HepG2 (cell line): ENCODE data around the gene GRIN2C. TPM values are rescaled to one million over a fixed set of nuclear protein-coding genes. Genes with fewer than 3 reads are reported as not detected.

Experiments used
- ATF6 ChIP-seq: sonication (generic); formaldehyde crosslinking; conservative IDR thresholded peaks from 2 replicates; pipeline ENCODE4 v1.4.0; 2020; ENCODE audit warnings: missing genetic modification reagents
- DRAP1 ChIP-seq: IDR thresholded peaks from 2 replicates; pipeline ENCODE4 v1.6.1; 2016; ENCODE audit warnings: missing genetic modification reagents, missing compliant biosample characterization
- EHMT2 ChIP-seq: fragments of 200-600 bp; sonication (generic); IDR thresholded peaks from 2 replicates; pipeline ENCODE4 v1.7.0; 2017; ENCODE audit warnings: antibody characterized with exemption, low read depth, low read length, borderline replicate concordance
- FIP1L1 ChIP-seq: fragments of 200-400 bp; formaldehyde crosslinking; IDR thresholded peaks from 2 replicates; pipeline ENCODE4 v1.6.1; 2018; ENCODE audit warnings: low read depth, mild to moderate bottlenecking, low read length, moderate library complexity, borderline replicate concordance; ENCODE audit not compliant: insufficient read depth
- FOSL2 ChIP-seq: sonication (generic); formaldehyde crosslinking; IDR thresholded peaks from 2 replicates; pipeline ENCODE4 v1.4.0; 2020; ENCODE audit warnings: missing genetic modification reagents
- HNF1B ChIP-seq: sonication (generic); formaldehyde crosslinking; IDR thresholded peaks from 2 replicates; pipeline ENCODE4 v1.5.1; 2020; ENCODE audit warnings: mild to moderate bottlenecking, moderate library complexity, missing genetic modification reagents
- MTERF4 ChIP-seq: sonication (generic); formaldehyde crosslinking; IDR thresholded peaks from 2 replicates; pipeline ENCODE4 v1.8.0; 2023; ENCODE audit warnings: mild to moderate bottlenecking, missing genetic modification reagents
- NFKB2 ChIP-seq: sonication (generic); formaldehyde crosslinking; IDR thresholded peaks from 2 replicates; pipeline ENCODE4 v1.4.0; 2020; ENCODE audit warnings: missing genetic modification reagents, borderline replicate concordance
- RORA ChIP-seq: sonication (generic); formaldehyde crosslinking; IDR thresholded peaks from 2 replicates; pipeline ENCODE4 v1.5.0; 2020; ENCODE audit warnings: mild to moderate bottlenecking, missing genetic modification reagents, moderate library complexity
- SIN3B ChIP-seq: fragments of 150-350 bp; IDR thresholded peaks from 2 replicates; pipeline ENCODE4 v1.6.1; 2014; ENCODE audit warnings: low read length
- ZBTB33 ChIP-seq: sonication (generic); formaldehyde crosslinking; IDR thresholded peaks from 2 replicates; pipeline ENCODE4 v1.4.0; 2020; ENCODE audit warnings: missing genetic modification reagents
- ZHX1 ChIP-seq: sonication (generic); formaldehyde crosslinking; IDR thresholded peaks from 2 replicates; pipeline ENCODE4 v1.8.1; 2022; ENCODE audit warnings: low read depth, mild to moderate bottlenecking, missing genetic modification reagents
- ZNF101 ChIP-seq: sonication (generic); formaldehyde crosslinking; IDR thresholded peaks from 2 replicates; pipeline ENCODE4 v1.4.0; 2020; ENCODE audit warnings: mild to moderate bottlenecking, low read depth, missing genetic modification reagents, borderline replicate concordance
- ZNF256 ChIP-seq: sonication (generic); formaldehyde crosslinking; conservative IDR thresholded peaks from 2 replicates; pipeline ENCODE4 v1.4.0; 2020; ENCODE audit warnings: missing genetic modification reagents
- ZNF264 ChIP-seq: sonication (generic); formaldehyde crosslinking; IDR thresholded peaks from 2 replicates; pipeline ENCODE4 v1.4.0; 2020; ENCODE audit warnings: missing genetic modification reagents
- ZNF776 ChIP-seq: sonication (generic); formaldehyde crosslinking; IDR thresholded peaks from 2 replicates; pipeline ENCODE4 v1.4.0; 2020; ENCODE audit warnings: mild to moderate bottlenecking, missing genetic modification reagents
- ZNF780A ChIP-seq: sonication (generic); formaldehyde crosslinking; IDR thresholded peaks from 2 replicates; pipeline ENCODE4 v1.8.0; 2022; ENCODE audit warnings: mild to moderate bottlenecking, missing genetic modification reagents, moderate library complexity
- ZNF841 ChIP-seq: sonication (generic); formaldehyde crosslinking; IDR thresholded peaks from 2 replicates; pipeline ENCODE4 v1.8.1; 2023; ENCODE audit warnings: missing genetic modification reagents, borderline replicate concordance
- polyA plus RNA-seq, 8 experiments: library from polyadenylated mRNA; depleted of rRNA in 3 of 8; stranded (reverse) in 7 of 8; unstranded in 1 of 8; fragments of >200 nt; fragmentation: Illumina TruSeq in 4 of 8; extraction: Trizol in 4 of 8; gene quantifications; 2 replicates each; pipeline versions ENCODE4 v1.2.1 to v1.2.3, GENCODE V29; 2011 to 2016; ENCODE audit warnings: low read depth in 4 of 8, missing spikeins in 1 of 8, mixed read lengths in 1 of 8; ENCODE audit not compliant: insufficient read depth in 1 of 8
- total RNA-seq, 5 experiments: library from RNA; depleted of rRNA; stranded (reverse); fragments of >200 nt; fragmentation: Illumina TruSeq; extraction: Trizol; gene quantifications; 2 replicates each; pipeline ENCODE4 v1.2.3, GENCODE V29; 2016; ENCODE audit warnings: low read depth in 1 of 5

GRIN2C gene
- total and polyA plus RNA-seq, 2 of the 13 experiments (the other 11 are each of a cell fraction or from before 2014, with no cell fraction given): 0.03 to 0.11 TPM

GRCh38 chr17:74872313-74873036 lies 12.8 kb upstream of the GRIN2C start, which contains the start of gene FDXR (continued):
- TF ChIP-seq HNF1B (CRISPR knock-in tag) (no peak; the same call in 1 of the 2 replicates), EHMT2 (no peak), DRAP1 (CRISPR knock-in tag) (peak; percentile 76), ZNF776 (CRISPR knock-in tag) (peak; percentile 56; the same call in 1 of the 2 replicates), ZNF101 (CRISPR knock-in tag) (no peak), FOSL2 (peak; percentile 33; the same call in 1 of the 2 replicates), MTERF4 (no peak), ZNF780A (no peak), ZBTB33 (CRISPR knock-in tag) (no peak), ATF6 (CRISPR knock-in tag) (peak; percentile 96; the same call in 1 of the 2 replicates), NFKB2 (peak; percentile 75), ZNF264 (CRISPR knock-in tag) (peak; percentile 79), SIN3B (no peak), RORA (CRISPR knock-in tag) (no peak), ZNF841 (CRISPR knock-in tag) (no peak), ZHX1 (CRISPR knock-in tag) (no peak), ZNF256 (CRISPR knock-in tag) (peak; percentile 85; the same call in 1 of the 2 replicates), FIP1L1 (no peak)
